Lower leg skin (tissue), 4 donors: Measurements from ENCODE around the gene CTIF. TPM values are rescaled to one million over a fixed set of nuclear protein-coding genes. Genes with fewer than 3 reads are reported as not detected.

Source experiments
- DNase-seq, 2 donors: peaks; one replicate each; pipeline ENCODE4 v3.0.0-alpha.2; 2019; ENCODE audit warnings: low spot score in 2 of 2
- H3K4me3 ChIP-seq: fragments of 200-600 bp; sonication (generic); 2 replicates; pipeline ENCODE4 v1.5.1; 2017; ENCODE audit warnings: mild to moderate bottlenecking, low read depth; ENCODE audit not compliant: poor library complexity, severe bottlenecking
- POLR2A ChIP-seq, 2 donors: fragments of 450-650 bp; IDR thresholded peaks; one replicate each; pipeline ENCODE4 v1.6.1; 2016 to 2017; ENCODE audit warnings: antibody characterized with exemption in 2 of 2, mild to moderate bottlenecking in 1 of 2, moderate library complexity in 1 of 2
- WGBS, 2 donors: methylation state at CpG; one replicate each; pipeline ENCODE4 v1.1.5; 2018; 5-methylcytosine and 5-hydroxymethylcytosine counted together
- intact Hi-C: fragments of 100-400 bp; cut with DNase I; formaldehyde crosslinking; loops from one replicate; pipeline ENCODE4 v1.15.0; 2023; ENCODE audit warnings: low total_unique reads
- total RNA-seq, 4 donors: library from RNA; depleted of rRNA; stranded (reverse); fragments of >200 nt; gene quantifications; one replicate each; pipeline ENCODE4 v1.1.0, GENCODE V29; 2016
- TF ChIP-seq, protein P1 (sequence below), 3 donors: fragments of 450-650 bp; IDR thresholded peaks; one replicate each; pipeline ENCODE4 v1.5.1; 2016; ENCODE audit warnings: antibody characterized with exemption in 3 of 3, mild to moderate bottlenecking in 3 of 3, moderate library complexity in 2 of 3

CTIF gene
- total RNA-seq, 4 donors from 2014 or later = 22.6 to 44.0 (median 30.2) TPM

DNA sequence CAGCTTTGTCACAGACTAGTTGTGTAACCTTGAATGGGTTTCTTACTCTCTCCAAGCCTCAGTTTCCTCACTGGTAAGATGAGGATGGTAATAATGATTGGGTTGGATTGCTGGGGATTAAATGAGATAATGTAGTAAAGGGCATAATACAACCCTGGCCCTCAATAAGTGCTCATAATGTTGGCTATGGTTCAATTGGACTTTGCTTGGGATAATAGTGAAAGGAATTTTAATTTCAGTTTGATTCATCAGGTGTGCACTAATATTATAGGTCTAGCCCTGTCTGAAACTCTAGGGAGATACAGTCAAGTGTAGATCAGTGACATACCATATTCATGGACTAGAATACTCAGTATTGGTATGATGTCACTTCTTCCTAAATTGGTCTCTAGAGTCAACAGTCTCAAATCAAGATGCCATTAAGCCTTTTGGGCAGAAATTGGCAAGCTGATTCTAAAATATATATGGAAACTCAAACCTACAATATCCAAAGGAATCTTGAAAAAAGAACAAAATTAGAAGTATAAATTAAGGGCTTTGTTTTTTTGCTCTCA, 250.5 kb downstream of the CTIF start:
- TF ChIP-seq POLR2A (IDR thresholded peaks at IDR 0.05) = no peak
- TF ChIP-seq, protein P1, sequence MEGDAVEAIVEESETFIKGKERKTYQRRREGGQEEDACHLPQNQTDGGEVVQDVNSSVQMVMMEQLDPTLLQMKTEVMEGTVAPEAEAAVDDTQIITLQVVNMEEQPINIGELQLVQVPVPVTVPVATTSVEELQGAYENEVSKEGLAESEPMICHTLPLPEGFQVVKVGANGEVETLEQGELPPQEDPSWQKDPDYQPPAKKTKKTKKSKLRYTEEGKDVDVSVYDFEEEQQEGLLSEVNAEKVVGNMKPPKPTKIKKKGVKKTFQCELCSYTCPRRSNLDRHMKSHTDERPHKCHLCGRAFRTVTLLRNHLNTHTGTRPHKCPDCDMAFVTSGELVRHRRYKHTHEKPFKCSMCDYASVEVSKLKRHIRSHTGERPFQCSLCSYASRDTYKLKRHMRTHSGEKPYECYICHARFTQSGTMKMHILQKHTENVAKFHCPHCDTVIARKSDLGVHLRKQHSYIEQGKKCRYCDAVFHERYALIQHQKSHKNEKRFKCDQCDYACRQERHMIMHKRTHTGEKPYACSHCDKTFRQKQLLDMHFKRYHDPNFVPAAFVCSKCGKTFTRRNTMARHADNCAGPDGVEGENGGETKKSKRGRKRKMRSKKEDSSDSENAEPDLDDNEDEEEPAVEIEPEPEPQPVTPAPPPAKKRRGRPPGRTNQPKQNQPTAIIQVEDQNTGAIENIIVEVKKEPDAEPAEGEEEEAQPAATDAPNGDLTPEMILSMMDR (IDR thresholded peaks at IDR 0.05) = no peak
- intact Hi-C loops = no loop called here
- no peak for DNase-seq
- H3K4me3 ChIP-seq = no peak overlapping the region

DNA sequence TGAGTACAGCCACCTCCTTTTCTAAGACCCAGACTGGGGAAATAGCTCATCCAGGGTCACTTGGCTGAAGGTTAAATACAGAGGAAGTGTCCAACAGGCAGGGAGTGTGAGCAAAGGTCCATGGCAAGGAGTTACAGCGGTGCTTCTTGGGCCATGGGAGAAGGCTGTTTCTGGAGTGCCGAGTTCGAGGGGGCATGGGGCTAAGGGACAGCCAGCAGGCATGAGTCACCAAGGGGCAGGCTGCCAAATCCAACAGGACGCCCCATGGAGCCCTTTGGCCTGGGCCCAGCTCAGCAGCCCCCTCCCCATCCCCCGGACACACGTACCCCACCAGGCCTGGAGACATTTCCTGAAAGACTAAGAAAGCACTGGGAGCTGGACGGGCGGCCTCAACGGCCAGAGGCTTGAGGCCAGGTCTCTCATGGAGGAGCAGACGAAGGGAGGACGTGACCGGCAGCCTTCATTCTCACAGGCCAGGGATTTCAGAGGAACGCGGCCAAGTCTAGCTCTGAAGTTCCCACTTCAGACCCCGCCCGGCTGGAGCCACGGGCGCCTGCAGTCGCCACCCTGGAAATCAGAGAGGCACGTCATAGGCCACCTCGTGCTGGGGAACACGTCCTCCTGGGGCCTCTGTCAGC, 251.5 kb downstream of the CTIF start:
- DNase-seq = peak in 1 of 2 donors; percentile 91
- WGBS, 2 donors = 53 to 67% methylated on average over 21 to 22 of the region's 22 CpGs
- no peak for TF ChIP-seq POLR2A (IDR thresholded peaks at IDR 0.05)
- TF ChIP-seq, protein P1 (IDR thresholded peaks at IDR 0.05) = no peak
- H3K4me3 ChIP-seq = no peak overlapping the region
- intact Hi-C loops = no loop called here

DNA sequence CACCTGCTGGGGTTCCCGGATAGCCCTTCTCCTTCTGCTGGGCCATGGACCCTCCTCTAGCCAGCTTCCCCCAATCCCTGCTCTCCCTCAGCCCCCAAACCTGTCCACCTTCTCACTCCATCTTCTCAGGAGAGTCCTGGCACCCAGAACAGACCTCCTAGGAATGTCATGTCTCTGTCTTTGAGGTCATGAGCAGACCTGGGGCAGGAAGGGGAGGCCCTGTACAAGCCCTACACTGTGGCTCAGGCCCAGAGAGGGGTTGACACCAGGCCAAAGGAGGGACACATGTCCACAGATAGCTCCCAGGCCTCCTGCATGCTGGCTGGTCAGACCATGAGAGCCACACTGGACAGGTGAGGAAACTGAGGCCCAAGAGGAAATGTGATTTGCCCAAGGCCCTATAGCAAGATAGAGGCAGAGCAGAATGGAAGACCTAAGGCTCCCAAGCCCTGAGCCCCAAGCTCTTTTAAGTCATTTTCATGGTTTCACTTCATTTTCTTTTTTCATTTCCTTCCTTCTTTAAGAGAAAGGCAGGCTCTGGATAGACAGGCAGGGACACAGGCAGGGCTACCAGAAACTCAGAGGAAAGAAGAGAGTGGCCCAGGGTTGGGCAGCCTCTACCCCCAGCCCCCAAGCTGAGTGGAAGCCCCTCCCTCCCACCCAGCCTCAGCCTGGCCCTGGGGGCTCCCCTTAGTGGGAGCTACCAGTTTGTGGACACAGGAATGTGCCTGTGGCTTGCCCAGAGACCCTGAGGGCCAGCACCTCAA, 252.2 kb downstream of the CTIF start:
- 56 to 91% methylated on average over 1 of the region's 1 CpG for WGBS, 2 donors
- no peak overlapping the region for H3K4me3 ChIP-seq
- DNase-seq = peak in 1 of 2 donors; percentile 70
- intact Hi-C loops = no loop called here
- TF ChIP-seq POLR2A (IDR thresholded peaks at IDR 0.05) = no peak
- TF ChIP-seq, protein P1 (IDR thresholded peaks at IDR 0.05) = no peak

DNA sequence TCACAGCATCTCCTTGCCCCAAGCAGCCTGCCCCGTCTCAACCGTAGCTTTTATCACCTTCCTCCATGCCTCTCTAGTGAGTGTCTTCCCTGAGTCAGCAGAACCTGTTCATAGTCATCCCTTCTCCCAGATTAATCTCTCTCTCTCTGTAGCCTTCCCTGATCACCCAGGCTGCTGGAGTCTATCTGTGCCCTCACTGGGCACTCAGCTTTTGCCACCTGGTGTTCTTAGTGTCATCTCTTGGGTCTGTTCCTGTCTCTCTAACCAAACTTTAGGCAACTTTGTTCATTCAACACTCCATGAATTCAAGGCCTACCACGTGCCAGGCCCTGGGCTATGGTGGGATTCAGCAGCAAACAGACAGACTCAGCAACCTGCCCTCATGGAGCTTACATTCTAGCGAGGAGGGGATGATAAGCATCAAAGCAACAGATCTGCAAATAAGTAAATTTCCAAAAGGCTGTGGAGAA, 252.8 kb downstream of the CTIF start:
- peak in 1 of 2 donors; percentile 42 for DNase-seq
- WGBS, 2 donors = 84 to 96% methylated on average over 4 of the region's 4 CpGs
- intact Hi-C loops = no loop called here
- no peak overlapping the region for H3K4me3 ChIP-seq
- TF ChIP-seq, protein P1 (IDR thresholded peaks at IDR 0.05) = no peak
- no peak for TF ChIP-seq POLR2A (IDR thresholded peaks at IDR 0.05)

DNA sequence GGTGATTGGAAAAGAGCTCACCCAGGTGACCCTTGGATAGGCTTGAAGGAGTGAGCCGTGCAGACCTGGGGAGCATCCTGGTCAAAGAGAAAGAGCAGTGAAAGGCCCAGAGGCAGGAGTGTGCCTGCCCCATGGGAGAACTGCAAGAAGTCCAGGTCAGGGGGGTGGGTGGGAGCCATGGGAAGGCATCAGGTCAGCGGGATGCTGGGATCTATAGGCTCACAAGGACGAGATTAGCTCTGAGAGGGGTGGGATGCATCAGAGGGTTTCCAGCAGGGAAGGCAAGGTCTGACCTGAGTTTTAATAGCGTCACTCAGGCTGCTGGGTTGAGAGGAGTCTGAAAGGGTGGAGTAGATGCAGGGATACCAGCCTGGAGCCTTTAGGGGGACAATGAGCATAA, 253.3 kb downstream of the CTIF start:
- intact Hi-C loops = no loop called here
- peak in 1 of 2 donors; percentile 57 for DNase-seq
- H3K4me3 ChIP-seq = no peak overlapping the region
- TF ChIP-seq, protein P1 (IDR thresholded peaks at IDR 0.05) = no peak
- TF ChIP-seq POLR2A (IDR thresholded peaks at IDR 0.05) = no peak
- 94 to 96% methylated on average over 4 of the region's 4 CpGs for WGBS, 2 donors
